ENCODE results near the gene ACP3.
A peak's percentile ranks its signal among the peaks of the same experiment; 100 is the strongest.
"Not testable (repeated sequence)": the region's sequence is repeated elsewhere in the genome, so short reads cannot be mapped to it uniquely, and the experiment has no call there.

Gene ACP3

DNA sequence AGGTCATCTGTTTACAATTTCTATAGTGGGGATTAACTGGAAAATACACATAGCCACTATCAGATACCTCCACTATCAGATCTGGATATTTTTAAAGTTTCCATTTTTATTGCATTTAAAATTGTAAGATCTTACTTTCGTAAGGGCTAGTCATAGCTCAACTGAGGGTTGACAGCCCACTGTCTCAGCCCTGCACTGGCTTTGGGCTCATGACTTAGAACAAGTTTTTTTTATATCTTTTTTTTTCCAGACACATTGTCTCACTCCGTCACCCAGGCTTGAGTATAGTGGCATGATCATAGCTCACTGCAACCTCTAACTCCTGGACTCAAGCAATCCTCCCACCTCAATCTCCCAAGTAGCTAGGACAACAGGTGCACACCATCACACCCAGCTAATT, 51.3 kb downstream of the ACP3 start:
- DNase-seq: no peak

DNA sequence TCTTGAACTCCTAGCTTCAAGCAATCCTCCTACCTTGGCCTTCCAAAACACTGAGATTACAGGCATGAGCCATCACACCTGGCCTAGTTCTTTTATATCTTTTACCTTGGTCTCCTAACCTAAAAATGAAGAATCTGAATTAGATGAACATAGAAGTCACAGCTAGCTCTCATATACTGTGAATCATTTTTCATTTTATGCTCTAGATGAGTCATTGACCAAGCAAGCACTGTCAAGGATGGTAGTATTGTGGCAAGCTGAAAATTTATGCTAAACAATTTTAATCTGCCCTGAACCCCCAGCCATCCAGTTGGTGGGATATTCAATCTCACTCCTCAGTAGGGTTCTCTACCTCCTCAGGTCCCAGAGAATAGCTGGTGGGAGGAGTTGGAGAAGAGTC, 51.8 kb downstream of the ACP3 start:
- no peak for DNase-seq

DNA sequence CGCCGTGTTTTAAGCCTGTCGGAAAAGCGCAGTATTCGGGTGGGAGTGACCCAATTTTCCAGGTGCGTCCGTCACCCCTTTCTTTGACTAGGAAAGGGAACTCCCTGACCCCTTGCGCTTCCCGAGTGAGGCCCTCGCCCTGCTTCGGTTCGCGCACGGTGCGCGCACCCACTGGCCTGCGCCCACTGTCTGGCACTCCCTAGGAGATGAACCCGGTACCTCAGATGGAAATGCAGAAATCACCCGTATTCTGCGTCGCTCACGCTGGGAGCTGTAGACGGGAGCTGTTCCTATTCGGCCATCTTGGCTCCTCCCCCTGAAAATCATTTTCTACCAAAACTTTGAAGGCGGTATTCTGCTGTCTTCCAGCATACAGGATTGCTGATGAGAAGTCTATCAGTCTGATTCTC, 59.7 kb downstream of the ACP3 start:
- DNase-seq: not testable (repeated sequence)

DNA sequence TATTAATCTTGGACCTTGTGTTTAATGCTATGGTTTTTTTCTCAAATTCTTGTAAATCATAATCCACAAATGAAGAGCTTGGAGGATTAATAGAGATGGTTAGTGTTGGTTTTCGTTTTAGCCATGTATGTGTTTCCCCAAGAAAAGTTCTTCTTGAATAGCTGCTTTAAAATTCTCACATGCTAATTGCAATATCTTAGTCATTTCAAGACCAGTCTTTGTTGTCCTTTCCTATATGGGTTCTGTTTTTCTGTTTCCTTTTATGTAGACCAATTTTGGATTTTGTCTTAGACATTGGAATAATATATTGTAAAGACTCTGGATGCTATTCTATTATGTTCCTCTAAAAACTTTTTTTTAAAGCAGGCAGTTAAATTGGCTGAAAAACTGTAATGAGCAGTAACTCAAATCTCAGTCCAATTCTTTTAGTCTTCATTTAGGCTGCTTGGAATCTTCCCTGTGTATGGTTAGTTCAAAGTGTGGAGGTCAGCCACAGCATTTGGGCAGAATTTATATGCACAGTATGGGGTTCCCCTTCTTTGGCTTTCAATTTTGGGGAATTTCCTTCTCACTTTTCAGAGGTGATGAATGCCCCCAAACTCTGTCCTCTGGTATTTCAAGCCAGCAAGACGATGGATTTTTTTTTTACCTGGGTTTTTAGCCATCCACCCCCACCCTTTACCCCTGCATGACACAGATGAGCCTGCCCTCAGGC, 61.0 kb downstream of the ACP3 start:
- DNase-seq: no peak

DNA sequence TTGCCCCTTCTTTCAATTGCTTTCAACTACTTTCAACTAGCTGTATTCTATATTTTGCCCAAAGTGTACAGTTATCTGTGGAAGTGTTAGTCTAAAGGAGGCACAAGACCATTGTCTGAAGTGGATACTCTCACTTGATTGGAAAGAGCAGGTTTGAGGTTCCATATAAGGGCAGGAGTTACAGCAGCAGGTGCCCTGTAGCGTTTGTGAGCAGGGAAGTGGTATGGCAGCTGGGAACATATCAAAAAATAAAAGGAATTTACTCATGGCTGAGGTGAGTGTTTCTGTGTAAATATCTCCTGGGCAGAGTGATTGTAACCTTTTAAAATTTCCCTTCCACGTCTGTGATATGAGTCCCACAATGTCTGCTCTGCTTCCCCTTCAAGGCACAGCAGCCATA, 61.6 kb downstream of the ACP3 start:
- DNase-seq: no peak

DNA sequence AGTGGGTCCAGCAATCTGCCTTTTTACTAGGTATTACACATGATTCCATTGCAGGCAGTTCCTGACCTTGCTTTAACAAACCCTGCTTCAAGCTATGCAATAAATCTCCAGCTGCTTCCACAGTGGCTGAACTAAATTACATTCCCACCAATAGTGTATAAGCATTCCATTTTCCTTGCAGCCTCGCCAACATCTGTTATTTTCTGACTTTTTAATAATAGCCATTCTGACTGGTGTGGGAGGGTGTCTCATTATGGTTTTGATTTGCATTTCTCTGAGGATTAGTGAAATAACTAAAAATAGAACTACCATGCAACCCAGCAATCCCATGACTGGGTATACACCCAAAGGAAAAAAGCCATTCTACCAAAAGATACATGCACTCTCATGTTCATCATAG, 63.7 kb downstream of the ACP3 start:
- DNase-seq: no peak

DNA sequence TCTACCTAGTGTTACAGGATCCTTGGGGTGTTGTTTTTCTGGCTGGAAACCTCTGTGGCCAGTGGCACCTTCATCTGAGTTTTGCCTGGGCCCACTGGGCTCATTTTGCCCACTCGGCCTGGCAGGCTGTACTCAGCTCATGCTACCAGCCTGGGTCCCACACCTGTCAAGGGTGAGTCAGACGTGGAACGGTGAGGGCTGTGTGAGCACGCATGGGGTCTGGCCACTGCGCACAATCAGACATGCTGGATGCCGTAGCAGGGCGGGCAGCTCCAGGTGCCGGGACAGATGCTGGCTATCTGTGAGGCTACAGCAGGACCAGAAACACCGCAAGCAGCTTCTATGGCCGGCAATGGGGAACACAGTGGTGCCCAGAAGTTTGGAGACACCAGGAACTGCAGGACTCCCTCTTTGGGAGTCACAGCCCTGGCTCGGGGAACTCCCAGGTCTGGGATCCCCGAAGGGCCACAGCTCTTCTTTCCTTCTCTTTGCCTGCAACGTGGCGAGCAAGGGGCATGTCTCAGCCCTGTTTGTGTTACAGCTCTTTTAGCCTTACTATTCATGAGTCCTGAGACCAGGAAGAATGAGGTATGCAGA, 64.2 kb downstream of the ACP3 start:
- DNase-seq: no peak

DNA sequence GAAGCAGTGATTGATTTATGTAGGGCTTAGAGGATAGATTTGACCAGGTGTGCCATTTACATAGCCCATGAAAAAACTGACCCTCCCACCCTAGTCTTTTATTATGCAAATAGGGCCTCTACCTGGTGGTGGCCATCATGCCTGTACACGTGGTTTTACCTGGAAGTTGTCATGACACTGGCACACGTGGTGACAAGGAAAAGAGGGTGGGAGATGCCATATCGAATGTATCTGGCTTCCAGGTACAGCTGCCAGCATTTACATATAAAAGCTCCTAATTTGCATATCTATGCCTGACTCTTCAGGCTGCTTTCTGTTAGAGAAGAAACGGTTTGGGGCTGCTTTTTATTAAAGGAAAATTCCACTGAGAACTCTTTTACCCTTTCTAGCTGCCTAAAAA, 65.1 kb downstream of the ACP3 start:
- no peak for DNase-seq

DNA sequence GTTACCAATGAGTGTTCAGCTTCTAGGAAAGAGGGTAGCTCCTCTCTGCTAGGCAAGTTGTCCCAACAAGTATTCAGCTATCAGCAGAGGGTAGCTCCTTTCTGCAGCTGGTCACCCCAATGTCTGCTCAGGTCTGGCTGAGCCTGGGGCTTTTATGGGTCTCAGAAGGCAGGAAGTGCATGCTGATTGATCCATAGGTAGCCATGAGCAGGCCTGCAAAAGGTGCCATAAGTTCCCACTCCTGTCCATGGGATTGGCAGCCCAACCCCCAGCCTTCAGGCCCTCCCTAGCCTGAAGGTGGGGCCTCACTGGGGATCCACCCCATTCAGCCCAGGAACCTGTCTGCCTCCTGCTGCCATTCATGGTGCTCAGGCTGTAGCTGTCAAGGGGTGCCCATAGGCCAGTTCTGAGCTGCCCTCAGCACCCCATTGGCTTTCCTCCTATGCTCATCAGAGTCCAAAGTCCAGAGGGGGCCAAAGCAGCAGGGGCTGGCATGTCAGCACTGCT, 65.5 kb downstream of the ACP3 start:
- DNase-seq: no peak

DNA sequence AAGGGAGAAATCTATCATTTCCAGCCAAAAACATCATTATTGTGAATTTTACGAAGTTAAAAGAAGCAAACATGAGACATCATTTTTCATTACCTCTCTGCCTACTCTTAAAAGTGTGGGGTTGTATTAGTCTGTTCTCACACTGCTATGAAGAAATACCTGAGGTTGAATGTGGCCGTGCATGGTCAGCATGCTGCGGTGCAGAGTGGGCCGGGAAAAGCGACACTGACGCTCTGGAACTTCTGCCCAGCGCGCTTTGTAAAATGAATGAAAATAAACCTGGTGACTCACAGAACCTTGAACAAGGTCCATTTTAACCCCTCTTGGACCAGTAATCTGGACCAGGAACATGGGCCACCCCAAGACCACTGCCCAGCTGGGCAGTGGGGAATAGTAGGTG, 69.1 kb downstream of the ACP3 start:
- DNase-seq: no peak

DNA sequence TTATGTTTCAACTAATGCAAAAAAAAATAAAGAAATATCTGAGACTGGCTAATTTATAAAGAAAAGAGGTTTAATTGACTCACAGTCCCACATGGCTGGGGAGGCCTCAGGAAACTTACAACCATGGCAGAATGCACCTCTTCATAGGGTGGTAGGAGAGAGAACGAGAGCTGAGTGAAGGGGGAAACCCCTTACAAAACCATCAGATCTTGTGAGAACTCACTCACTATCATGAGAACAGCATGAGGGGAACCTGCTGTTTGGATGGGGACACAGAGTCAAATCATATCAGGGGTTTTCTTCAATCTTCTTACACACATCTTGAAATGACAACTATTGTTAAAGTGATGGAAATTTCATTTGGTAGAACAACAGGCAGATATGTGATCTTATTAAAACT, 75.5 kb downstream of the ACP3 start:
- DNase-seq: not testable (repeated sequence)

DNA sequence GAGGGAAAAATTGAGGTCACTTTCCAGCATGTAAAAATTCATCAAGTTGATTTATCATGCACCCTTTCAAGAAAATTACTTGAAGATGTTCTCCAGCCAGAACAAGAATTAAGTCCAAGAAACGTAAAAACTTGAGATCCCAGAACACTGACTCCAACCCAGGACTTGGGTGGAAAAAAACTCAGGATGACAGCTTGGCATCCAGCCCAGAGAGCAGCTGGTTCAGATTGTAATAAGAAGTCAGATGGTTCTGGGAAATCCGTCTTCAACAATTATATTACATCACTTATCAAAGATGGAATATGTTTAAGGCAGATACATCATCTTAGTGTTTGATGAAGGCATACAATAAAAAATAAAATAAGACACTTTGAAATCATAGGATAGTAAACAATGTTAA, 77.1 kb downstream of the ACP3 start:
- DNase-seq: no peak

DNA sequence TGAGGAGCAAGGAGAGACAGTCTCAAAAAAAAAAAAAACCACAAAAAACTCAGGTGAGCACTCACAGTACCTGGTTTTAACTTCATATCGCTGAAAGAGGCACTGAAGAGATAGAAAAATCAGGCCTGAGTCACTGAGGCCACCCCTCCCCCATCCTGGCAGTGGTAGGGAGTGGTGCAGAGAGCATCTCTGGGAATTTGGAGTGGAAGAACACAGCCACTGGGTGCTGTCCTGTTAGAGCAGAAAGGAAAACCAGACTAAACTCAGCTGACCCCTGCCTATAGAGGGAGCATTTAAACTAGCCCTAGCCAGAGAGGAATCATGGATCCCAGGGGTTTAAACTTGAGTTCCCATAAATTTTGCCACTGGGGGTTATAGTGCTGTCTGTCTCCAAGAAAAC, 77.9 kb downstream of the ACP3 start:
- no peak for DNase-seq

DNA sequence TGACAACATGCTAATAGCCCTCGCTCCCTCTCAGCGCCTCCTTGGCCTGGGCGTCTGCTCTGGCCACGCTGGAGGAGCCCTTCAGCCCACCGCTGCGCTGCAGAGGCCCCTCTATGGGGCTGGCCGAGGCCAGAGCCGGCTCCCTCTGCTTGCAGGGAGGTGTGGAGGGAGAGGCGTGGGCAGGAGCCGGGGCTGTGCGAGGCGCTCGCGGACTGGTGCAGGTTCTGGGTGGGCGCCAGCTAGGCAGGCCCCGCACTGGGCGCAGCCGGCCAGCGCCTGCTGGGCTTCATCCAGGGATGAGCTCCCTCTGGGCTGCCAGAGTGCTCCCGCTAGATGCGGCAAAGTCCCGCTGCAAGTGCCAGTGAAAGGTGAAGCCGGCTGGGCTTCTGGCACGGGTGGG, 79.0 kb downstream of the ACP3 start:
- no peak for DNase-seq

DNA sequence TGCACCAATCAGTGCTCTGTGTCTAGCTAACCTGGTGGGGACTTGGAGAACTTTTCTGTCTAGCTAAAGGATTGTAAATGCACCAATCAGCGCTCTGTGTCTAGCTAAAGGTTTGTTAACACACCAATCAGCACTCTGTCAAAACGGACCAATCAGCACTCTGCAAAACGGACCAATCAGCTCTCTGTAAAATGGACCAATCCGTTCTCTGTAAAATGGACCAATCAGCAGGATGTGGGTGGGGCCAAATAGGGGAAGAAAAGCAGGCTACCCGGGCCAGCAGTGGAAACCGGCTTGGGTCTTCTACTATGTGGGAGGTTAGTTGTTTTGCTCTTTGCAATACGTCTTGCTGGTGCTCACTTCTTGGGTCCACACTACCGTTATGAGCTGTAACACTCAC, 79.6 kb downstream of the ACP3 start:
- DNase-seq: not testable (repeated sequence)

DNA sequence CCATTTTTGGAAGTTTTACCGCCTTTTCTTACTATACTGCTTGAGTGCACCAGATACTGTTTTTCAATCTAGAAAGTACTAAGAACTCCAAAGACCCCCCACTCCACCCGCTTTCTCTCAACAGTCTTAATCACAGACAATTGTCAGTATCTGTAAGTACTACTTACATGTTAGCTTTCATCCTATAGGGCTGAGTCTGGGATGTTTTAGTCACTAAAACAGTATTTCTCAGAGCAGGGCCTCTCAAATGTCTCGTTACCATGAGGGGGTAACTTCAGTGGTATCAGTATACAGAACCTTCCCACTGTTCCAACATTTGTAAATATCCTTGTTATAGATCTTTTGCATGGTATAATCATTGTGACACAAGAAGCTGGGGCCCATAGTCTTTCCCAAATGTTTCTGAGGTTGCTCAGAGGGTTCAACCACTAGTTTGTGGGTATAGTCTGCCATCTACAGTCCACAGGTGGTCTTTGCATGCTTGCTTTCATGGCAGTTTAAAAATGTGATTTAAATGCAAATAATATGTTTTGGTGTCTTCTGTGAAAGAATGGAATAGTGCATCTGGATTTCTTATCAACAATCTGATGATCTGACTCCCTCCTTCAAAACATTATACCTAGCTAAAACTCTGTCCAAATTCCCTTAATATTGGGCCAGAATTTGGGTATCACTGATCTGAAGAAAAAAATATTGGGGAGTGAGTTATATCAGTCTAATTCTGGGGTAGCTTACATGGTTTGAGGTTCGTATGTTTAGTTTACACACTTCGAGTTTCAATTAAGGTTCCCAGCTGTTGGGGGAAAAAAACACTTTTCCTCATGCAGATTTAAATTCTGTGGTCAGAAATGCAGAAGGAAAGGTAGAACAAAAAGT, 82.1 kb downstream of the ACP3 start:
- DNase-seq: peak; percentile 21

DNA sequence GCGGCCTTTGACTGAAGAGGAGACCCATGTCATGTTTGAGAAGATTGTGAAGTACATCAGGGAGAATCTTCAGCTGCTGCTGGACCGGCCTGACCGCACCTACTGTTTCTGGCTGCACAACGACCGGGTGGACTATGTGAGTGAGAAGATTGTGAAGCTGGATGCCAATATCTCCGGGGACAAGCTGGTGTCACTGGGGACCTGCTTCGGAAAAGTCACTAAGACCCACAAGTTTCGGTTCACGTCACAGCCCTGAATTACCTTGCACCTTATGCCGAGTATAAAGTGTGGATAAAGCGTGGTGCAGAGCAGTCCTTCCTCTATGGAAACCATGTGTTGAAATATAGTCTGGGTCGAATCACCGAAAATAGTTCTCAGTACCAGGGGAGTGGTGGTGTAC, 84.0 kb downstream of the ACP3 start:
- DNase-seq: no peak

DNA sequence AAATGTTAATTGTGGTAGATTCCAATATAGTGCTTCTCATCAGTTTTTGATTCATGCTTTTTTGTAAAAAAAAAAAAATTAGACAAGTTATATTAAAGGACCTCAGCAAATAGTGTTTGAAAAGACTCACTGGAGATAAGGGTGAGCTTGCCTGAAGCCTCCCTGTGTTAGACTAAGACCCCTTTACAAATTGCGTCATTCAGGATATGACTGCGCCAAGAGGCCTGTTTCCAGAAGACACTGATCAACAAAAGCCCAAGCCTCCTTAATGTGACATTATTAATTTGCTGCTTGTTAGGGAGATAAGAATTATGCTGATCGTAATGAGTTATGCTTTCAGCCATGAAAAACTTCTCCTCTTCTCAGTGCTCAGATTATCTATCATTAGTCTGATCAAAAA, 87.1 kb downstream of the ACP3 start:
- no peak for DNase-seq

DNA sequence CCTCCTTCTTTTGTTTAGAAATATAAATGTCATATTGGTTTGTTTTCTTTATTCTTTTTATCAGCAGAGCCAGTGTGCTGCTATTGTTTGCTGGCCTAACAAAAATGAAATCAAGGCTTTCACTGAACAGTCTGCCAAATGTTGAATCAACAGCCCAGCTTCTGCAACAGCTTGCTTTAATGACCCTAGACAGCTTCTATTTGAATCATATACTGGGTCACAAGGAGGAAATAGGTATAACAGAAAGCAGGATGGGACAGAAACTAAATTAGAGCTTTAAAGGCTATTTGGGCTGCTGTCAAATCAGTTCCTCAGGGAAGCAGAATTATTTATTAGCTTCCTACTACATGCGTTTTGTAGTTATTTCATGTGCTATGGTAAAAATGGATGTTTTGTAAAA, 88.0 kb downstream of the ACP3 start:
- DNase-seq: no peak

DNA sequence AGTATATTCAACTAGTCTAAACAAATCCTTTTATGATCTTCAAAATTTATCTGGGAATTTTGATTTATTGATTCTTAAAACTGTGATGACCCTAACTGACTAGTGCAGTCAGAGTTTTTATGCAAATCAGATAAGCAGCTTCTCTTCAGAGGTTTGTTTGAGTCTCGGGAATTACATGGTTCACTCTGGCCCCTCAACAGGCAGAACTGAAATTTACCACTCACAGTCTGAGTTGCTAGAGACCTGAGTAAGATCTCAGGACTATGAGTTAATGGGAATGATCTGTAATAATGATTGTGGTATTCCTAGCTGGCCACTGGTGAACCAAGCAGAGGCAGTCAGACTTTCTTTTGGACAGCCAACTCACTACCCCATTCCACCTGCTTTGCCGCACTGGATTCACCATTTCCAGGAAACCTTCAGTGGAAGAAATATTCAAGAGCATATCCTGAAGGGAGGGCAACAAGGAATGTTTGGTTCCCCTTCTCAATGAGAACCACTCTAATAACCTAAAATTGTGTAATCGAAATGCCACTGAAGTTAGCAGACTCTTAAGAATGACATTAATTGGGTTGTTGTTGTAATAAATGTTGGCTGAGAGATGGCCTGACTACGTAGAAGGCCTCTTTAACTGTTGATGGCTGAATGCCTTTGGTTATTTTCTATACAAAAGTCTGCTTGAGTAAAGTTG, 88.5 kb downstream of the ACP3 start:
- DNase-seq: no peak

DNA sequence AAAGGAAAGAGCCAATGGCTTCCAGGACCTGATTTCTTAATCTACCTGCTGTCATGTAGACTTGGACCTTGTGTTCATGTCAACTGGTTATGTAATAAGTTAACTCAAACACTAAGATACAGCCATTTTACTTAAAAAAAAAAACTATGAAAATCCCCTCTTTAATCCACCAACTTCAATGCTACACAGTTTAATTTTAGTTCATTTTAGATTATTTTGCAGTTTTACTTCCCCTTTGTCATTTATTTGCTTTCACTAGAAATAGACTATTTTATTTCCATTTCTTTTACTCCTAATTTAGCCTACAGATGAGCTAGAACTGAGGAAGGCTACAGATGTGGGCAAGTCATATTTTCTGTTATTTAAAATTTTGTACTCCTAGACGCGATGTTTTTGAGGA, 89.4 kb downstream of the ACP3 start:
- no peak for DNase-seq

DNA sequence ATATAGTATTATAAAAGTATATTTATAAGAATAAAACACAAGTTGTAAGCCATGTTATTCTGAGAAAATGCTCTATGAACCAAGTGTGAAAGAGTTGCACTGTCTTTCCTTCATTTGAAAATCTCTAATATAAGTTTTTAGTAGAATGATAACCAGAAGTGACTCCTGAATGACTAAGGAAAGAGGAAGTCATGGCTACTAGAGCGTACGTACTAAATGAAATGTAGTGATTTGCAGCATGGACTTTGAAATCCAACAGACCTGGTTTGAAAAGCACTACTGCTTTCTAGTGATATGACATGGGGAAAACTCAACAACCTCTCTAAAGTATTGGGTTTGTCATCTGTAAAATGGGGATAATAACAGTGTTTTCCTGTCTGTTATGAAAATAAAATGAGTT, 89.8 kb downstream of the ACP3 start:
- DNase-seq: no peak
